Ovary (tissue), 9 donors: Measurements from ENCODE around the gene NUP50. TPM values are rescaled to one million over a fixed set of nuclear protein-coding genes. Genes with fewer than 3 reads are reported as not detected.

Experiments used
- DNase-seq, 5 donors: peaks; one replicate each; pipeline ENCODE4 v3.0.0-alpha.2; 2019 to 2020
- H3K27ac ChIP-seq, 2 donors: fragments of 200-600 bp; one replicate each; pipeline versions ENCODE4 v1.5.1 to v1.8.0; 2019 to 2022
- H3K27me3 ChIP-seq: fragments of 200-600 bp; one replicate; pipeline ENCODE4 v1.8.0; 2022
- H3K36me3 ChIP-seq: fragments of 200-600 bp; sonication (generic); one replicate; pipeline ENCODE4 v1.5.1; 2019
- H3K4me1 ChIP-seq: one replicate; pipeline ENCODE4 v1.8.1; 2013; ENCODE audit warnings: mild to moderate bottlenecking, moderate library complexity; ENCODE audit not compliant: insufficient read depth
- H3K4me3 ChIP-seq: fragments of 200-600 bp; sonication (generic); one replicate; pipeline ENCODE4 v1.5.1; 2017
- H3K9me3 ChIP-seq, 2 donors: fragments of 200-600 bp in 1 of 2; sonication (generic) in 1 of 2; one replicate each; pipeline versions ENCODE4 v1.5.1 to v1.8.1; 2013 to 2019; ENCODE audit warnings: mild to moderate bottlenecking in 1 of 2, moderate library complexity in 1 of 2
- EP300 ChIP-seq: sonication (generic); formaldehyde crosslinking; IDR thresholded peaks from one replicate; pipeline ENCODE4 v1.6.1; 2017; ENCODE audit warnings: antibody characterized with exemption
- POLR2A ChIP-seq: fragments of 450-650 bp; IDR thresholded peaks from one replicate; pipeline ENCODE4 v1.6.1; 2017; ENCODE audit warnings: antibody characterized with exemption, mild to moderate bottlenecking, moderate library complexity
- WGBS, 3 donors: extraction: QIAGEN DNeasy Blood & Tissue Kit in 1 of 3; methylation state at CpG; one replicate each; pipeline versions ENCODE4 v1.1.5 to v1.1.7; 2013 to 2017; 5-methylcytosine and 5-hydroxymethylcytosine counted together
- intact Hi-C, 4 donors: fragments of 100-400 bp; cut with DNase I; formaldehyde crosslinking; loops; one replicate each; pipeline versions ENCODE4 v1.11.0 to v1.15.1; 2022 to 2023
- polyA plus RNA-seq, 2 donors: library from polyadenylated mRNA; stranded (reverse); fragments of 200-250 nt in 1 of 2; fragments of 350-450 nt in 1 of 2; fragmentation: Illumina TruSeq in 1 of 2; extraction: RNeasy Lipid Tissue Mini Kit (QIAGEN cat#74804) in 1 of 2; gene quantifications; one replicate each; pipeline ENCODE4 v1.2.3, GENCODE V29; 2013 to 2014
- total RNA-seq, 7 donors: library from RNA; depleted of rRNA in 2 of 7; stranded (reverse); fragments of >200 nt in 2 of 7; fragmentation: NEBNext Ultra II Directional in 3 of 7; extraction: Animal tissue kit (Norgen Biotek cat#: 25700) in 3 of 7; gene quantifications; one replicate each; pipeline versions ENCODE4 v1.1.0 to v1.2.4, GENCODE V29; 2016 to 2023
- TF ChIP-seq, protein P1 (sequence below), 3 donors: fragments of 450-650 bp in 2 of 3; fragments of 200-600 bp in 1 of 3; IDR thresholded peaks; one replicate each; pipeline versions ENCODE4 v1.5.1 to v1.8.0; 2016 to 2022; ENCODE audit warnings: antibody characterized with exemption in 3 of 3, mild to moderate bottlenecking in 1 of 3
- donor health status: DM: no; HTN: no; CAD: no; lungs with moderate emphysema.
- donor health status: DM: no; HTN: no; CAD: no.
- donor health status: Bipolar disorder and iron deficiency.
- donor health status: DM: yes; HTN: yes; CAD: no.
- donor health status: DM: no; HTN: no; CAD: no.
- donor health status: DM: yes; HTN: yes; CAD: no.

NUP50 gene
- total and polyA plus RNA-seq, 9 donors: 12.4 to 58.6 (median 44.2) TPM

DNA sequence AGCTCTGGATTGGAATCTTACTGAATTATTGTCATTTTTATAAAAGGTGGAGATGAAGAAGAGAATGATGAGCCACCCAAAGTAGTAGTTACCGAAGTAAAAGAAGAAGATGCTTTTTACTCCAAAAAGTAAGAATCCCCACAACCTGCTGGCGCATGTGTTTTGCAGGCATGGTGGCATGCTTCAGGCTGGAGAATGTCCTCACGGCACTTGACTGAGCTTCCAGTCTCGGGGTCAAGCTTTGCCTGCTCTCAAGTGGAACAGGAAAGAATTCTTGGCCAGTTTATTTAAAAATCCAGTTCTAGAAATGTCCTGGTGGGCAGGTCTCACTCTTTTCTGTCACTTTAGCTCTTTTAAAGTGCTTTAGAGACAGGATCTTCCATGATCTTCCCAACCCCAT, 17.5 kb downstream of the NUP50 start:
- H3K27ac ChIP-seq: no peak overlapping the region
- intact Hi-C loops: no loop called here
- H3K9me3 ChIP-seq: no peaks in the 10 kb centered on the region
- WGBS, 3 donors: 96 to 97% (median 97%) methylated on average over 4 of the region's 4 CpGs
- no peak for DNase-seq
- TF ChIP-seq EP300: no peak
- TF ChIP-seq, protein P1, sequence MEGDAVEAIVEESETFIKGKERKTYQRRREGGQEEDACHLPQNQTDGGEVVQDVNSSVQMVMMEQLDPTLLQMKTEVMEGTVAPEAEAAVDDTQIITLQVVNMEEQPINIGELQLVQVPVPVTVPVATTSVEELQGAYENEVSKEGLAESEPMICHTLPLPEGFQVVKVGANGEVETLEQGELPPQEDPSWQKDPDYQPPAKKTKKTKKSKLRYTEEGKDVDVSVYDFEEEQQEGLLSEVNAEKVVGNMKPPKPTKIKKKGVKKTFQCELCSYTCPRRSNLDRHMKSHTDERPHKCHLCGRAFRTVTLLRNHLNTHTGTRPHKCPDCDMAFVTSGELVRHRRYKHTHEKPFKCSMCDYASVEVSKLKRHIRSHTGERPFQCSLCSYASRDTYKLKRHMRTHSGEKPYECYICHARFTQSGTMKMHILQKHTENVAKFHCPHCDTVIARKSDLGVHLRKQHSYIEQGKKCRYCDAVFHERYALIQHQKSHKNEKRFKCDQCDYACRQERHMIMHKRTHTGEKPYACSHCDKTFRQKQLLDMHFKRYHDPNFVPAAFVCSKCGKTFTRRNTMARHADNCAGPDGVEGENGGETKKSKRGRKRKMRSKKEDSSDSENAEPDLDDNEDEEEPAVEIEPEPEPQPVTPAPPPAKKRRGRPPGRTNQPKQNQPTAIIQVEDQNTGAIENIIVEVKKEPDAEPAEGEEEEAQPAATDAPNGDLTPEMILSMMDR (IDR thresholded peaks at IDR 0.05): no peak
- no peaks in the 10 kb centered on the region for H3K27me3 ChIP-seq
- H3K36me3 ChIP-seq: no peaks in the 10 kb centered on the region
- H3K4me3 ChIP-seq: no peak overlapping the region
- H3K4me1 ChIP-seq: peaks cover 2% of the 10 kb centered on the region

DNA sequence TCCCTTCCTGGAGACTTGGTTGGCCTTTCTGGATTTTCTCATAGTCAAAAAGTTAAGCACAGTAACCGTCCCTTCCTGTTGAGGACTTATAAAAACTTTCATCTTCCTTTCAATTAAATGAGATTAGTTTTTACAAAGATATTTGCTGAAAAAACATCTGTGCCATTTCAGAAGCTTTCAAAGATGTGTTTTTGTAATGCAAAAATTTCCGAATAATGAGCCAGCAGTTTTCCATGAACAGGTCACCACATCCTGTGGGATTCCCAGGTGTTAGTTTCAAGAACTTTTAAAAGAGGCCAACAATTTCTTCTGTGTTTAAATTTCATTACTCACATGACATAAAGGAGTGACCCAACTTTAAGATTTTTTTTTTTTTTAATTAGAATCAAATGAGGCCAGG, 18.0 kb downstream of the NUP50 start:
- no peak for DNase-seq
- H3K36me3 ChIP-seq: no peaks in the 10 kb centered on the region
- 91 to 97% (median 95%) methylated on average over 2 of the region's 2 CpGs for WGBS, 3 donors
- H3K27me3 ChIP-seq: no peaks in the 10 kb centered on the region
- TF ChIP-seq POLR2A: no peak
- TF ChIP-seq, protein P1 (IDR thresholded peaks at IDR 0.05): no peak
- no peak for TF ChIP-seq EP300
- no peak overlapping the region for H3K4me3 ChIP-seq
- H3K9me3 ChIP-seq: no peaks in the 10 kb centered on the region
- no peak overlapping the region for H3K27ac ChIP-seq
- intact Hi-C loops: no loop called here
- H3K4me1 ChIP-seq: no peaks in the 10 kb centered on the region

DNA sequence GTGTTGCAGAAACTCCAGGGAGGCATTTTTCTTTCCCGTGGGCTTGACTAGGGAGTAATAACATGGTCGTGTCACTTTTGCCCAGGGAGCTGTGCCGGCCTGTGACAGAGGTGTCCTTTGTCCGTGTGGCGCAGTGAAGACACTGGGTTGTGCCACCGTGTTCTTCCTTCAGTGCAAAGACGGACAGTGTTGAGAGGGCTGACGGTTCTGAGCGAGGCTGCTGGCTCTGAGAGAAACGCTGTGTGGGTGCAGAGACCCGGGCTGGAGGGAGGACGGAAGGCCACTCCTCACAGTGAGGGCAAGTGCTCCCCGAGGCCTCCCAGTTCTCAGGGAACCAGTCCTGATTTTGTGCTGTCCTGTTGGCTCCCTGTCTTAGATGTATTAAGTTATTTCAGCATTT, 20.2 kb downstream of the NUP50 start:
- 86 to 91% (median 91%) methylated on average over 13 of the region's 13 CpGs for WGBS, 3 donors
- no peaks in the 10 kb centered on the region for H3K27me3 ChIP-seq
- no peaks in the 10 kb centered on the region for H3K9me3 ChIP-seq
- no peaks in the 10 kb centered on the region for H3K4me1 ChIP-seq
- TF ChIP-seq, protein P1 (IDR thresholded peaks at IDR 0.05): no peak
- TF ChIP-seq EP300 (no peak), POLR2A (no peak)
- no peak overlapping the region for H3K27ac ChIP-seq
- H3K36me3 ChIP-seq: no peaks in the 10 kb centered on the region
- no peak overlapping the region for H3K4me3 ChIP-seq
- intact Hi-C loops: no loop called here
- no peak for DNase-seq

DNA sequence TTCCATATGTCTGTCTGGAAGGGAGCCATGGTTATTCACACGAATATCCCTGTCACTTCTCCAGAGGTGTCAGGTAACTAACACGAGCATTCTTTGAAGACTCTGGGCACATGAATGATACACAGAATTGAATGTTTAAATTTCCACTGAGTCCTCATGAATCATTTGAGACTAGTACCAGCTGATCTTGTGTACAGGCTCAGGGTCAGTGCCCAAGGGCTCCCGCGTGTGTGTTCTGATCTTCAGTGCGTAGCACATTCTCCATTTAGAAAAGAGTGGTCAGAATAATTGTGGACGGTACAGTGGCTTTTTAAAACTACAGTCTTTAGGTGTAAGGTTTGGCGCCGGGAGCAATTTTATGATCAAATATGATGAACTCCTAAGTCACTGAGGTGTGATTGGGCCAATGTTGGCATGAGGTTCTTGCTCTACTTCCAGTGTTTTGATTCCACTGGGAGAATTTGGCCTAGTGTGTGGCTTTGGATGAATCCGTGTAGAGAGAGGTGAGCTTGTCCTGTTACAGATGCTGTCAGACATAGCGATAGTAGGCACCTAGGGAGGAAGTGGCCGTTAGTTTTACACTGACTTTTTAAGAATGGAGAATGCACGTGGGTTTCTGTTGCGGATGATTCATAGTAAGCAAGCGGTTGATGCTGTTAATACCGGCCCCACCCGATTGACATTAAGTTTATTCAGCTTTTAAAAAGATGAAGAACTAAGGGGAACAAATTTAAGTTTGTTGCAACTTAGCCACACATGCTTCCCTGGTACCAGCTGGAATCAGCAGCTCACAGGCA, 22.2 kb downstream of the NUP50 start:
- TF ChIP-seq EP300 (no peak), POLR2A (no peak)
- TF ChIP-seq, protein P1 (IDR thresholded peaks at IDR 0.05): no peak
- DNase-seq: no peak
- Histone ChIP-seq H3K36me3 (no peaks in the 10 kb centered on the region), H3K9me3 (no peaks in the 10 kb centered on the region), H3K27ac (no peak overlapping the region), H3K4me1 (no peaks in the 10 kb centered on the region), H3K4me3 (no peak overlapping the region), H3K27me3 (no peaks in the 10 kb centered on the region)
- 84 to 86% (median 85%) methylated on average over 16 of the region's 16 CpGs for WGBS, 3 donors
- intact Hi-C loops: no loop called here
